ENCODE results near the gene CEP83. TPM values are rescaled to one million over a fixed set of nuclear protein-coding genes. Genes with fewer than 3 reads are reported as not detected.
A peak's percentile ranks its signal among the peaks of the same experiment; 100 is the strongest.
"Not testable (repeated sequence)": the region's sequence is repeated elsewhere in the genome, so short reads cannot be mapped to it uniquely, and the experiment has no call there.

The CEP83 gene
- total RNA-seq, 4 donors from 2014 or later, result 19.0 to 34.5 (median 24.4) TPM

- DNase-seq (ENCODE audit: low spot score in 2 of 2), result peak in 1 of 2 donors; percentile 49
- H3K4me3 ChIP-seq, result no peak overlapping the region
- H3K27ac ChIP-seq, result peak overlapping the region in 1 of 4 donors; percentile 58
- H3K27me3 ChIP-seq, result no peaks in the 10 kb centered on the region
- 34 to 48% methylated on average over 3 of the region's 3 CpGs for WGBS, 2 donors
- TF ChIP-seq POLR2A (IDR thresholded peaks at IDR 0.05) (no peak), CTCF (IDR thresholded peaks at IDR 0.05) (no peak), EP300 (IDR thresholded peaks at IDR 0.05) (no peak)
- peaks cover 0 to 29% (median under 1%) of the 10 kb centered on the region in 4 donors for H3K9me3 ChIP-seq
- peaks cover 0 to 7% (median 0%) of the 10 kb centered on the region in 3 donors for H3K36me3 ChIP-seq
- peaks cover 0 to 16% (median 0%) of the 10 kb centered on the region in 4 donors for H3K4me1 ChIP-seq
Measured at GRCh38 chr12:94427501-94428381, 31.9 kb downstream of the CEP83 start.

GRCh38 chr12:94426049-94426448 is 33.6 kb downstream of the CEP83 start:
- WGBS, 2 donors, result 96% methylated on average over 3 of the region's 3 CpGs

GRCh38 chr12:94424830-94425229 is 34.8 kb downstream of the CEP83 start:
- peaks cover 0 to 35% (median 6%) of the 10 kb centered on the region in 4 donors for H3K9me3 ChIP-seq
- H3K4me1 ChIP-seq, result peaks cover 0 to 16% (median 0%) of the 10 kb centered on the region in 4 donors
- 97 to 99% methylated on average over 5 of the region's 5 CpGs for WGBS, 2 donors
- not testable (repeated sequence) for H3K27me3 ChIP-seq; H3K27ac ChIP-seq; H3K36me3 ChIP-seq; DNase-seq (ENCODE audit: low spot score in 2 of 2)
- H3K4me3 ChIP-seq, result peak overlapping the region in 1 of 4 donors; percentile 24

More at GRCh38 chr12:94426049-94426448, 33.6 kb downstream of the CEP83 start:
- Histone ChIP-seq H3K27ac (no peak overlapping the region), H3K27me3 (no peaks in the 10 kb centered on the region), H3K36me3 (peaks cover 0 to 7% (median 0%) of the 10 kb centered on the region in 3 donors), H3K4me3 (no peak overlapping the region), H3K9me3 (peaks cover 0 to 44% (median 6%) of the 10 kb centered on the region in 4 donors), H3K4me1 (peaks cover 0 to 16% (median 0%) of the 10 kb centered on the region in 4 donors)
- no peak for TF ChIP-seq EP300 (IDR thresholded peaks at IDR 0.05)
- no peak for TF ChIP-seq CTCF (IDR thresholded peaks at IDR 0.05)
- no peak for TF ChIP-seq POLR2A (IDR thresholded peaks at IDR 0.05)
- no peak for DNase-seq (ENCODE audit: low spot score in 2 of 2)

- no peak overlapping the region for H3K27ac ChIP-seq
- DNase-seq (ENCODE audit: low spot score in 2 of 2), result no peak
- TF ChIP-seq POLR2A (IDR thresholded peaks at IDR 0.05), result no peak
- no peak for TF ChIP-seq EP300 (IDR thresholded peaks at IDR 0.05)
- TF ChIP-seq CTCF (IDR thresholded peaks at IDR 0.05), result no peak
- peaks cover 0 to 37% (median 6%) of the 10 kb centered on the region in 4 donors for H3K9me3 ChIP-seq
- peaks cover 0 to 7% (median 0%) of the 10 kb centered on the region in 3 donors for H3K36me3 ChIP-seq
- 93 to 99% methylated on average over 5 of the region's 5 CpGs for WGBS, 2 donors
- H3K27me3 ChIP-seq, result no peaks in the 10 kb centered on the region
- no peak overlapping the region for H3K4me3 ChIP-seq
- peaks cover 0 to under 1% (median 0%) of the 10 kb centered on the region in 4 donors for H3K4me1 ChIP-seq
Measured at GRCh38 chr12:94421868-94422740, 37.6 kb downstream of the CEP83 start.

GRCh38 chr12:94418517-94418916 is 41.1 kb downstream of the CEP83 start:
- no peaks in the 10 kb centered on the region for H3K36me3 ChIP-seq
- WGBS, 2 donors, result 90 to 95% methylated on average over 1 of the region's 1 CpG
- no peak for TF ChIP-seq CTCF (IDR thresholded peaks at IDR 0.05)
- TF ChIP-seq EP300 (IDR thresholded peaks at IDR 0.05), result no peak
- no peak for TF ChIP-seq POLR2A (IDR thresholded peaks at IDR 0.05)

More at GRCh38 chr12:94418517-94418916, 41.1 kb downstream of the CEP83 start:
- no peaks in the 10 kb centered on the region for H3K4me1 ChIP-seq
- DNase-seq (ENCODE audit: low spot score in 2 of 2), result no peak
- H3K27ac ChIP-seq, result no peak overlapping the region
- H3K27me3 ChIP-seq, result no peaks in the 10 kb centered on the region
- H3K9me3 ChIP-seq, result peaks cover 0 to 34% (median 6%) of the 10 kb centered on the region in 4 donors
- no peak overlapping the region for H3K4me3 ChIP-seq
